K562 (cell line): ENCODE data around the gene CLIC2. TPM values are rescaled to one million over a fixed set of nuclear protein-coding genes. Genes with fewer than 3 reads are reported as not detected.

Experiments used
- ATAC-seq: fragments of 200-7000 bp; cut with Tn5 transposase; 3 replicates; pipeline ENCODE4 v1.9.1; 2020; ENCODE audit warnings: moderate library complexity
- BruUV-seq: library from RNA; stranded (reverse); fragments of 400-500 nt; replicated peaks from 2 replicates; lab custom pipeline; 2021; lab: Mats Ljungman, UMichigan
- CTCF ChIA-PET: fragments of 300-600 bp; formaldehyde crosslinking; extraction: SDS; loops from one replicate; lab custom pipeline; 2021; ENCODE audit warnings: low intra/inter-chr PET ratio; lab: Yijun Ruan, JAX
- POLR2A ChIA-PET: fragments of 300-600, 350-650 bp; sonication (Branson Sonifier 250); formaldehyde crosslinking; extraction: SDS; loops from one replicate; lab custom pipeline; 2021; ENCODE audit warnings: antibody characterized with exemption, inconsistent platforms; lab: Yijun Ruan, JAX
- DNase-seq, 4 experiments: peaks; one replicate each; pipeline versions ENCODE4 v3.0.0 to v3.0.0-alpha.2; 2011 to 2018; ENCODE audit warnings: low spot score in 3 of 4, mixed read lengths in 3 of 4; ENCODE audit errors: extremely low read depth in 1 of 4
- FAIRE-seq: peaks from 2 replicates; lab custom pipeline; 2011; peaks lifted over from hg19 to GRCh38; lab: Jason Lieb, UNC
- H2AFZ ChIP-seq: 2 replicates; pipeline ENCODE4 v1.6.0; 2011; ENCODE audit warnings: low read depth, low read length, control low read depth, inconsistent platforms
- H3K27ac ChIP-seq: fragments of 200-600 bp; 3 replicates; pipeline ENCODE4 v1.8.0; 2011; ENCODE audit warnings: low read depth, mild to moderate bottlenecking, control low read depth, inconsistent platforms, low read length, moderate library complexity, mixed read lengths; ENCODE audit errors: extremely low read depth
- H3K27me3 ChIP-seq, 2 experiments: fragments of 300-600 bp in 1 of 2; 2 replicates in 1 of 2; 3 replicates in 1 of 2; pipeline versions ENCODE4 v1.6.0 to v1.8.0; 2011; ENCODE audit warnings: inconsistent platforms in 2 of 2, low read length in 2 of 2, mild to moderate bottlenecking in 1 of 2, mixed read lengths in 1 of 2, moderate library complexity in 1 of 2; ENCODE audit not compliant: control insufficient read depth in 2 of 2, insufficient read depth in 2 of 2
- H3K36me3 ChIP-seq: fragments of 300-600 bp; 3 replicates; pipeline ENCODE4 v1.8.0; 2011; ENCODE audit warnings: mild to moderate bottlenecking, low read length, inconsistent platforms; ENCODE audit not compliant: control insufficient read depth, insufficient read depth
- H3K4me1 ChIP-seq, 2 experiments: fragments of 200-600 bp in 1 of 2; replicated peaks in 1 of 2; 2 replicates in 1 of 2; 3 replicates in 1 of 2; pipeline versions ENCODE4 v1.5.1 to v1.8.0; 2011; ENCODE audit warnings: inconsistent platforms in 2 of 2, low read length in 2 of 2, mild to moderate bottlenecking in 1 of 2, mixed read lengths in 1 of 2, moderate library complexity in 1 of 2; ENCODE audit not compliant: control insufficient read depth in 2 of 2, insufficient read depth in 2 of 2
- H3K4me2 ChIP-seq: 2 replicates; pipeline ENCODE4 v1.6.1; 2011; ENCODE audit warnings: low read length, control low read depth, inconsistent platforms, mixed read lengths; ENCODE audit not compliant: insufficient read depth
- H3K4me3 ChIP-seq: fragments of 200-600 bp; sonication (generic), shearing (Covaris generic); 2 replicates; pipeline ENCODE4 v1.5.1; 2016; ENCODE audit warnings: control low read depth, inconsistent platforms
- H3K79me2 ChIP-seq: fragments of 200-600 bp; 3 replicates; pipeline ENCODE4 v1.8.0; 2011; ENCODE audit warnings: low read length, inconsistent platforms; ENCODE audit not compliant: control insufficient read depth, insufficient read depth
- H3K9ac ChIP-seq, 2 experiments: 2 replicates each; pipeline versions ENCODE4 v1.6.0 to v1.6.1; 2011; ENCODE audit warnings: low read depth in 2 of 2, low read length in 2 of 2, control low read depth in 1 of 2, inconsistent platforms in 1 of 2, mild to moderate bottlenecking in 1 of 2, mixed read lengths in 1 of 2; ENCODE audit not compliant: insufficient read depth in 1 of 2
- H3K9me1 ChIP-seq: one replicate; pipeline ENCODE4 v1.6.0; 2011; ENCODE audit warnings: inconsistent platforms, mild to moderate bottlenecking, low read length, moderate library complexity; ENCODE audit not compliant: control insufficient read depth, insufficient read depth
- H3K9me3 ChIP-seq: replicated peaks from 2 replicates; pipeline ENCODE4 v1.5.1; 2011; ENCODE audit warnings: low read depth, low read length, inconsistent platforms; ENCODE audit not compliant: control insufficient read depth, insufficient read depth
- H4K20me1 ChIP-seq: replicated peaks from 2 replicates; pipeline ENCODE4 v1.6.1; 2011; ENCODE audit warnings: low read length, inconsistent platforms, mixed read lengths; ENCODE audit not compliant: control insufficient read depth, insufficient read depth
- BHLHE40 ChIP-seq: IDR thresholded peaks from 2 replicates; pipeline ENCODE4 v1.6.1; 2011; ENCODE audit warnings: low read length, improper control_type of control experiment
- ZNF146 ChIP-seq: IDR thresholded peaks from one replicate; pipeline ENCODE4 v1.6.1; 2018; ENCODE audit warnings: missing compliant biosample characterization; ENCODE audit not compliant: unreplicated experiment
- WGBS: fragments of 100-300 bp; shearing (Covaris generic); methylation state at CpG from one replicate; pipeline ENCODE4 v1.1.6; 2016; ENCODE audit warnings: low coverage, mixed read lengths; ENCODE audit not compliant: insufficient coverage; ENCODE audit errors: missing lambda C conversion rate; 5-methylcytosine and 5-hydroxymethylcytosine counted together
- in situ Hi-C: fragments of 300-500 bp; cut with MboI; formaldehyde crosslinking; loops from 4 replicates; pipeline ENCODE4 v1.15.0; 2018; ENCODE audit warnings: inconsistent platforms, mixed read lengths
- intact Hi-C: fragments of 100-400 bp; cut with micrococcal nuclease; formaldehyde crosslinking; loops from 2 replicates; pipeline ENCODE4 v1.14.2; 2022
- polyA plus RNA-seq, 8 experiments: library from polyadenylated mRNA; depleted of rRNA in 4 of 8; stranded (reverse) in 5 of 8; unstranded in 3 of 8; fragments of >200 nt; fragmentation: Nextera tagmentation in 2 of 8; fragmentation: Illumina TruSeq in 1 of 8; extraction: Ambion mirVana in 2 of 8; extraction: Trizol in 1 of 8; gene quantifications; 2 replicates each; pipeline versions ENCODE4 v1.2.1 to v1.2.3, GENCODE V29; 2011 to 2014; ENCODE audit warnings: inconsistent platforms in 1 of 8, missing spikeins in 1 of 8
- total RNA-seq, 7 experiments: library from RNA; depleted of rRNA in 6 of 7; stranded (reverse); fragments of >200 nt in 6 of 7; fragmentation: Illumina TruSeq in 2 of 7; extraction: Trizol in 2 of 7; gene quantifications; 2 replicates each; pipeline versions ENCODE4 v1.2.1 to v1.2.3, GENCODE V29; 2011 to 2021; ENCODE audit warnings: low replicate concordance in 1 of 7
- TF ChIP-seq, protein P1 (sequence below): sonication (generic); formaldehyde crosslinking; IDR thresholded peaks from 2 replicates; pipeline ENCODE4 v1.8.1; 2023; ENCODE audit warnings: mild to moderate bottlenecking, missing genetic modification reagents
- TF ChIP-seq, protein P2 (sequence below), 2 experiments: fragments of 450-650 bp in 1 of 2; sonication (generic) in 1 of 2; formaldehyde crosslinking in 1 of 2; IDR thresholded peaks in 1 of 2; conservative IDR thresholded peaks in 1 of 2; 2 replicates each; pipeline versions ENCODE4 v1.6.1 to v1.8.1; 2016 to 2023; ENCODE audit warnings: mild to moderate bottlenecking in 2 of 2, moderate library complexity in 2 of 2, inconsistent platforms in 1 of 2, missing genetic modification reagents in 1 of 2

CLIC2 gene
- total and polyA plus RNA-seq, 9 of the 15 experiments (the other 6 are each of a cell fraction or from before 2014, with no cell fraction given): 37.0 to 83.7 (median 74.7) TPM

DNA sequence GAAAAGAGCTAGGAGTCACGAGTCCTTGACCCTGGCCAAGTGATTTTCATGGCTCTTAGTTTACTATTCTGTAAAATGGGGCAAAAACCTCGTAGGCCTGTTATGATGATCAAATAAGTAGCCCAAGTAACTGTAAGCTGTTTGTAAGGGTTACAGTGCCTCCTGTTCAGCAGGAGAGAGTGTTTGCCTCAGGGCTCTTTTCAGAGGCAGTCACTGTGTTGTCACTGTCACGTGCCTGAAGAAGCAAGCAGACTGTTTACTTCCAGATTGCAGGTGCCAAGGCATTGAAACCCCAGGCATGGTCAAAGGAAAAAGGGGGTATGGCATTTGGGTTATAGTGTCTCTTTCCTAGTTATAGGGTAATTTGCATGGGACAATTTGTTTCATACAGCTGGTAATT lies 74.7 kb downstream of the CLIC2 start:
- no peak for FAIRE-seq
- TF ChIP-seq ZNF146 (CRISPR knock-in tag): no peak
- TF ChIP-seq, protein P1, sequence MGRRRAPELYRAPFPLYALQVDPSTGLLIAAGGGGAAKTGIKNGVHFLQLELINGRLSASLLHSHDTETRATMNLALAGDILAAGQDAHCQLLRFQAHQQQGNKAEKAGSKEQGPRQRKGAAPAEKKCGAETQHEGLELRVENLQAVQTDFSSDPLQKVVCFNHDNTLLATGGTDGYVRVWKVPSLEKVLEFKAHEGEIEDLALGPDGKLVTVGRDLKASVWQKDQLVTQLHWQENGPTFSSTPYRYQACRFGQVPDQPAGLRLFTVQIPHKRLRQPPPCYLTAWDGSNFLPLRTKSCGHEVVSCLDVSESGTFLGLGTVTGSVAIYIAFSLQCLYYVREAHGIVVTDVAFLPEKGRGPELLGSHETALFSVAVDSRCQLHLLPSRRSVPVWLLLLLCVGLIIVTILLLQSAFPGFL (CRISPR knock-in tag): no peak
- TF ChIP-seq, protein P2, sequence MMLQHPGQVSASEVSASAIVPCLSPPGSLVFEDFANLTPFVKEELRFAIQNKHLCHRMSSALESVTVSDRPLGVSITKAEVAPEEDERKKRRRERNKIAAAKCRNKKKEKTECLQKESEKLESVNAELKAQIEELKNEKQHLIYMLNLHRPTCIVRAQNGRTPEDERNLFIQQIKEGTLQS (IDR thresholded peaks at IDR 0.05): no peak
- TF ChIP-seq, protein P2 (CRISPR knock-in tag; conservative IDR thresholded peaks at IDR 0.05): no peak
- TF ChIP-seq BHLHE40: 0 out of 2 replicates have a peak, but pooled peaks have one; percentile 30
- Histone ChIP-seq H3K27ac (no peak overlapping the region), H3K4me3 (no peak overlapping the region), H3K27me3 (no peaks in the 10 kb centered on the region), H2AFZ (no peak overlapping the region), H3K9me3 (no peaks in the 10 kb centered on the region), H3K9me1 (no peaks in the 10 kb centered on the region), H4K20me1 (no peaks in the 10 kb centered on the region), H3K4me1 (no peaks in the 10 kb centered on the region), H3K4me2 (no peak overlapping the region), H3K36me3 (no peaks in the 10 kb centered on the region), H3K79me2 (no peaks in the 10 kb centered on the region), H3K9ac (no peak overlapping the region)
- WGBS: 31% methylated on average over 3 of the region's 3 CpGs
- BruUV-seq: no TSS peak
- ChIA-PET CTCF (no interaction called here), POLR2A (no interaction called here)
- in situ Hi-C loops: no loop called here
- no peak for DNase-seq
- intact Hi-C loops: no loop called here
- no peak for ATAC-seq
